ENCODE data around the gene STX1B. TPM values are rescaled to one million over a fixed set of nuclear protein-coding genes. Genes with fewer than 3 reads are reported as not detected.

STX1B gene
- total RNA-seq, 1 experiment from 2014 or later = 11.0 TPM

GRCh38 chr16:30977502-30977901 lies 32.9 kb downstream of the STX1B start:
- Histone ChIP-seq H2BK20ac (ENCODE audit: low read depth, low read length, poor library complexity, severe bottlenecking) (no peak overlapping the region), H3K14ac (ENCODE audit: insufficient read depth, low read length) (no peak overlapping the region), H2AFZ (ENCODE audit: low read length) (no peak overlapping the region), H4K5ac (ENCODE audit: insufficient read length, low read depth, low read length) (no peak overlapping the region), H2BK120ac (ENCODE audit: low read depth, low read length, poor library complexity, severe bottlenecking) (no peak overlapping the region), H4K20me1 (ENCODE audit: control insufficient read depth, insufficient read depth, insufficient read length) (peaks cover 2% of the 10 kb centered on the region), H4K8ac (replicated peaks; ENCODE audit: insufficient read length, low read depth, low read length) (no peak overlapping the region), H2BK15ac (ENCODE audit: low read depth, low read length) (no peak overlapping the region), H3K18ac (ENCODE audit: insufficient read length, low read depth, low read length) (no peak overlapping the region), H3K79me1 (ENCODE audit: insufficient read depth, low read depth, low read length, poor library complexity, severe bottlenecking) (no peaks in the 10 kb centered on the region), H3K4me2 (ENCODE audit: insufficient read depth, insufficient read length, low read length) (no peak overlapping the region), H3K23me2 (ENCODE audit: insufficient read length, low read depth, low read length, poor library complexity, severe bottlenecking) (no peaks in the 10 kb centered on the region), H2AK5ac (ENCODE audit: insufficient read length, low read length) (no peak overlapping the region), H3T11ph (ENCODE audit: low read length) (no peak overlapping the region), H3K79me2 (ENCODE audit: insufficient read depth, low read length) (no peaks in the 10 kb centered on the region), H3K23ac (ENCODE audit: insufficient read length, low read depth, low read length) (no peak overlapping the region), H3K56ac (ENCODE audit: insufficient read length, low read depth, low read length) (no peak overlapping the region), H3K9me3 (ENCODE audit: control insufficient read depth, low read depth, low read length) (no peaks in the 10 kb centered on the region), H2BK12ac (ENCODE audit: insufficient read length, low read depth, low read length) (no peak overlapping the region), H3K27me3 (ENCODE audit: insufficient read depth, low read length) (no peaks in the 10 kb centered on the region), H3K4ac (ENCODE audit: low read depth, low read length) (no peak overlapping the region), H2BK5ac (ENCODE audit: insufficient read length, low read length) (no peak overlapping the region), H4K91ac (ENCODE audit: insufficient read length, low read depth, low read length) (no peak overlapping the region), H3K4me1 (ENCODE audit: insufficient read depth, low read length) (no peaks in the 10 kb centered on the region), H3K9ac (ENCODE audit: extremely low read depth, insufficient read length, low read length) (no peak overlapping the region), H3K27ac (ENCODE audit: insufficient read length, low read depth, low read length) (no peak overlapping the region)
- Mint-ChIP-seq H3K27ac (peak overlapping the region in 1 of 3 experiments; percentile 72; a peak in 2 of 7 replicates), H3K9me3 (no peaks in the 10 kb centered on the region; a peak in 1 of 5 replicates), H3K4me3 (no peak overlapping the region), H3K36me3 (ENCODE audit: insufficient read depth in 1 of 3, low read depth in 3 of 3) (peaks cover 52 to 82% (median 74%) of the 10 kb centered on the region in 3 experiments), H3K4me1 (no peaks in the 10 kb centered on the region), H3K27me3 (ENCODE audit: low read depth) (no peaks in the 10 kb centered on the region)
- DNase-seq = peak; percentile 71
- TF ChIP-seq CTCF (conservative IDR thresholded peaks at IDR 0.05) = peak; percentile 78
- no CpG with 5 or more reads among the region's 17 CpGs for WGBS (ENCODE audit: extremely low coverage, insufficient read length, low lambda C conversion rate)
